ENCODE measurements around the gene POLR2E. TPM values are rescaled to one million over a fixed set of nuclear protein-coding genes. Genes with fewer than 3 reads are reported as not detected.
A peak's percentile ranks its signal among the peaks of the same experiment; 100 is the strongest.

Gene POLR2E
- total RNA-seq, 1 donor from 2014 or later, result 272 TPM

GRCh38 chr19:1112268-1113029 is 17.3 kb upstream of the POLR2E start:
- no peak overlapping the region for H3K27ac Mint-ChIP-seq
- intact Hi-C loops (cut with micrococcal nuclease), result no loop called here

GRCh38 chr19:1111641-1112267 is 16.6 kb upstream of the POLR2E start:
- H3K27me3 Mint-ChIP-seq (ENCODE audit: low read depth), result no peaks in the 10 kb centered on the region
- no peak overlapping the region for H3K4me3 Mint-ChIP-seq (ENCODE audit: low read depth)
- H3K36me3 Mint-ChIP-seq (ENCODE audit: low read depth), result peaks cover 10% of the 10 kb centered on the region
- intact Hi-C loops (cut with micrococcal nuclease), result no loop called here
- no peak for DNase-seq (ENCODE audit: low spot score)
- no peak overlapping the region for H3K27ac Mint-ChIP-seq
- peaks cover 1% of the 10 kb centered on the region for H3K4me1 Mint-ChIP-seq (ENCODE audit: low read depth)
- no peaks in the 10 kb centered on the region for H3K9me3 Mint-ChIP-seq

More at GRCh38 chr19:1112268-1113029, 17.3 kb upstream of the POLR2E start:
- Mint-ChIP-seq H3K4me3 (ENCODE audit: low read depth) (no peak overlapping the region), H3K36me3 (ENCODE audit: low read depth) (peaks cover 7% of the 10 kb centered on the region), H3K9me3 (no peaks in the 10 kb centered on the region), H3K27me3 (ENCODE audit: low read depth) (no peaks in the 10 kb centered on the region), H3K4me1 (ENCODE audit: low read depth) (no peaks in the 10 kb centered on the region)
- no peak for DNase-seq (ENCODE audit: low spot score)

- no peak overlapping the region for H3K27ac Mint-ChIP-seq
- intact Hi-C loops (cut with micrococcal nuclease), result no loop called here
- H3K27me3 Mint-ChIP-seq (ENCODE audit: low read depth), result no peaks in the 10 kb centered on the region
- H3K4me3 Mint-ChIP-seq (ENCODE audit: low read depth), result no peak overlapping the region
- peaks cover 1% of the 10 kb centered on the region for H3K4me1 Mint-ChIP-seq (ENCODE audit: low read depth)
- no peak for DNase-seq (ENCODE audit: low spot score)
- H3K9me3 Mint-ChIP-seq, result no peaks in the 10 kb centered on the region
- peaks cover 17% of the 10 kb centered on the region for H3K36me3 Mint-ChIP-seq (ENCODE audit: low read depth)
These were observed 15.8 kb upstream of the POLR2E start for GRCh38 chr19:1110809-1111640.

GRCh38 chr19:1109697-1110671 is 14.8 kb upstream of the POLR2E start:
- H3K9me3 Mint-ChIP-seq, result no peaks in the 10 kb centered on the region
- H3K36me3 Mint-ChIP-seq (ENCODE audit: low read depth), result peaks cover 25% of the 10 kb centered on the region
- no peaks in the 10 kb centered on the region for H3K27me3 Mint-ChIP-seq (ENCODE audit: low read depth)
- intact Hi-C loops (cut with micrococcal nuclease), result no loop called here
- H3K4me3 Mint-ChIP-seq (ENCODE audit: low read depth), result no peak overlapping the region
- H3K27ac Mint-ChIP-seq, result no peak overlapping the region
- DNase-seq (ENCODE audit: low spot score), result no peak
- peaks cover 1% of the 10 kb centered on the region for H3K4me1 Mint-ChIP-seq (ENCODE audit: low read depth)

GRCh38 chr19:1109032-1109551 is 13.9 kb upstream of the POLR2E start:
- H3K27me3 Mint-ChIP-seq (ENCODE audit: low read depth), result no peaks in the 10 kb centered on the region

GRCh38 chr19:1108291-1109031 is 13.3 kb upstream of the POLR2E start:
- Mint-ChIP-seq H3K4me3 (ENCODE audit: low read depth) (no peak overlapping the region), H3K27ac (no peak overlapping the region), H3K4me1 (ENCODE audit: low read depth) (peaks cover 2% of the 10 kb centered on the region), H3K9me3 (no peaks in the 10 kb centered on the region), H3K36me3 (ENCODE audit: low read depth) (peaks cover 27% of the 10 kb centered on the region), H3K27me3 (ENCODE audit: low read depth) (no peaks in the 10 kb centered on the region)
- intact Hi-C loops (cut with micrococcal nuclease), result no loop called here
- no peak for DNase-seq (ENCODE audit: low spot score)

More at GRCh38 chr19:1109032-1109551, 13.9 kb upstream of the POLR2E start:
- H3K9me3 Mint-ChIP-seq, result no peaks in the 10 kb centered on the region
- DNase-seq (ENCODE audit: low spot score), result no peak
- H3K4me1 Mint-ChIP-seq (ENCODE audit: low read depth), result peaks cover 1% of the 10 kb centered on the region
- intact Hi-C loops (cut with micrococcal nuclease), result no loop called here
- H3K36me3 Mint-ChIP-seq (ENCODE audit: low read depth), result peaks cover 27% of the 10 kb centered on the region
- no peak overlapping the region for H3K4me3 Mint-ChIP-seq (ENCODE audit: low read depth)
- H3K27ac Mint-ChIP-seq, result no peak overlapping the region

GRCh38 chr19:1107661-1108261 is 12.6 kb upstream of the POLR2E start:
- H3K4me3 Mint-ChIP-seq (ENCODE audit: low read depth), result no peak overlapping the region
- no peak overlapping the region for H3K27ac Mint-ChIP-seq

GRCh38 chr19:1106841-1107660 is 11.9 kb upstream of the POLR2E start:
- Mint-ChIP-seq H3K9me3 (no peaks in the 10 kb centered on the region), H3K36me3 (ENCODE audit: low read depth) (peaks cover 24% of the 10 kb centered on the region), H3K4me3 (ENCODE audit: low read depth) (peak overlapping the region; percentile 37), H3K27me3 (ENCODE audit: low read depth) (no peaks in the 10 kb centered on the region), H3K4me1 (ENCODE audit: low read depth) (peaks cover 13% of the 10 kb centered on the region), H3K27ac (no peak overlapping the region)
- intact Hi-C loops (cut with micrococcal nuclease), result no loop called here
- no peak for DNase-seq (ENCODE audit: low spot score)

More at GRCh38 chr19:1107661-1108261, 12.6 kb upstream of the POLR2E start:
- H3K27me3 Mint-ChIP-seq (ENCODE audit: low read depth), result no peaks in the 10 kb centered on the region
- H3K4me1 Mint-ChIP-seq (ENCODE audit: low read depth), result peaks cover 6% of the 10 kb centered on the region
- no peaks in the 10 kb centered on the region for H3K9me3 Mint-ChIP-seq
- DNase-seq (ENCODE audit: low spot score), result no peak
- peaks cover 26% of the 10 kb centered on the region for H3K36me3 Mint-ChIP-seq (ENCODE audit: low read depth)
- intact Hi-C loops (cut with micrococcal nuclease), result no loop called here

GRCh38 chr19:1105873-1106840 is 11.0 kb upstream of the POLR2E start:
- intact Hi-C loops (cut with micrococcal nuclease), result no loop called here
- Mint-ChIP-seq H3K4me1 (ENCODE audit: low read depth) (peaks cover 21% of the 10 kb centered on the region), H3K36me3 (ENCODE audit: low read depth) (peaks cover 24% of the 10 kb centered on the region), H3K4me3 (ENCODE audit: low read depth) (peak overlapping the region; percentile 61), H3K9me3 (no peaks in the 10 kb centered on the region), H3K27me3 (ENCODE audit: low read depth) (no peaks in the 10 kb centered on the region), H3K27ac (no peak overlapping the region)
- DNase-seq (ENCODE audit: low spot score), result no peak
